ENCODE results near the gene FLNC.

FLNC gene

DNA sequence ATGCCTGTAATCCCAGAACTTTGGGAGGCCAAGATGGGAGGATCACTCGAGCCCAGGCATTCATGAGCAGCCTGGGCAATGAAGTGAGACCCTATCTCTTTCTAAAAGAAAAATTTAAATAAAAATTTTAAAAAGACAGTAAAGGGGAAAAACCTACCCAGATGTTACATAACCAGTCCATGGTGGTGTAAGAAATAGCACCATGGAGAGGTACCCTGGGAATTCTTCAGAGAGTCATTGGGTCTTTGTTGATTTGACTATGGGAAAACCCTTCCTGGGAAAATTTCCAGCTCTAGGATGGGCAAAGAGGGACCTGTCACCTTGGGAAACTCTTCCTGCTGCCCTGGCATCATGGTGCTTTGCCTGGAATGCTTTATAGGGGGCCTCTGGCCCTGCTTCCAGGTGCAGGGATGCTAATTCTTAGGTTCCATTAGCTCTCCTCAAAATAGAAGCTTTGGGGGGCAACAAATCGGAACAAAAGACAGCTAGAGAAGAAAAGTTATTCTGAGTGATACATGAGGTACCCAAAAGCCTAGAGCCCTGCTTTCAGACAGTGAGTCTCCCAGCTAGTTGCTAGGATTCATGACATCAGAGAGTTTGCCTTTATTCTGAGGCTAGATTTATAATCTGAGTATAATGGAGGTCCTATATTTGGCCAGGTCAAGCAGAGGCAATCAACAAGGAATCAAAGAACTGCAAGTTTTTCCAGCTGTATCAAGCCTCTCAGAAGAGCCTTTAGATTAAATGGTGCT lies 28.4 kb upstream of the FLNC start:
- Histone ChIP-seq H3K27ac (no peak overlapping the region), H2AFZ (no peak overlapping the region), H3K36me3 (ENCODE audit: control insufficient read depth, insufficient read depth, low read length) (no peaks in the 10 kb centered on the region), H3K4me3 (ENCODE audit: low read depth, low read length) (no peak overlapping the region), H3K9me3 (ENCODE audit: control insufficient read depth, low read length) (no peaks in the 10 kb centered on the region), H3K79me2 (no peaks in the 10 kb centered on the region), H3K27me3 (ENCODE audit: control insufficient read depth, insufficient read depth, low read length) (no peaks in the 10 kb centered on the region), H3K9ac (no peak overlapping the region), H3K4me1 (no peaks in the 10 kb centered on the region), H3K4me2 (ENCODE audit: low read length) (no peak overlapping the region)
- TF ChIP-seq, protein P1, sequence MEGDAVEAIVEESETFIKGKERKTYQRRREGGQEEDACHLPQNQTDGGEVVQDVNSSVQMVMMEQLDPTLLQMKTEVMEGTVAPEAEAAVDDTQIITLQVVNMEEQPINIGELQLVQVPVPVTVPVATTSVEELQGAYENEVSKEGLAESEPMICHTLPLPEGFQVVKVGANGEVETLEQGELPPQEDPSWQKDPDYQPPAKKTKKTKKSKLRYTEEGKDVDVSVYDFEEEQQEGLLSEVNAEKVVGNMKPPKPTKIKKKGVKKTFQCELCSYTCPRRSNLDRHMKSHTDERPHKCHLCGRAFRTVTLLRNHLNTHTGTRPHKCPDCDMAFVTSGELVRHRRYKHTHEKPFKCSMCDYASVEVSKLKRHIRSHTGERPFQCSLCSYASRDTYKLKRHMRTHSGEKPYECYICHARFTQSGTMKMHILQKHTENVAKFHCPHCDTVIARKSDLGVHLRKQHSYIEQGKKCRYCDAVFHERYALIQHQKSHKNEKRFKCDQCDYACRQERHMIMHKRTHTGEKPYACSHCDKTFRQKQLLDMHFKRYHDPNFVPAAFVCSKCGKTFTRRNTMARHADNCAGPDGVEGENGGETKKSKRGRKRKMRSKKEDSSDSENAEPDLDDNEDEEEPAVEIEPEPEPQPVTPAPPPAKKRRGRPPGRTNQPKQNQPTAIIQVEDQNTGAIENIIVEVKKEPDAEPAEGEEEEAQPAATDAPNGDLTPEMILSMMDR (IDR thresholded peaks at IDR 0.05), result no peak

- TF ChIP-seq, protein P1 (IDR thresholded peaks at IDR 0.05), result no peak
- Histone ChIP-seq H3K4me1 (no peaks in the 10 kb centered on the region), H3K9me3 (ENCODE audit: control insufficient read depth, low read length) (no peaks in the 10 kb centered on the region), H3K27me3 (ENCODE audit: control insufficient read depth, insufficient read depth, low read length) (no peaks in the 10 kb centered on the region), H3K79me2 (no peaks in the 10 kb centered on the region), H3K4me3 (ENCODE audit: low read depth, low read length) (no peak overlapping the region), H2AFZ (peak overlapping the region; percentile 1), H3K9ac (no peak overlapping the region), H3K36me3 (ENCODE audit: control insufficient read depth, insufficient read depth, low read length) (no peaks in the 10 kb centered on the region), H3K4me2 (ENCODE audit: low read length) (no peak overlapping the region), H3K27ac (no peak overlapping the region)
Measured at GRCh38 chr7:128804484-128804883, 25.7 kb upstream of the FLNC start.

GRCh38 chr7:128805225-128805624 lies 25.0 kb upstream of the FLNC start:
- peaks cover 2% of the 10 kb centered on the region for H3K4me1 ChIP-seq
- H3K4me3 ChIP-seq (ENCODE audit: low read depth, low read length), result no peak overlapping the region
- no peak overlapping the region for H3K27ac ChIP-seq
- H3K9me3 ChIP-seq (ENCODE audit: control insufficient read depth, low read length), result no peaks in the 10 kb centered on the region
- no peak overlapping the region for H3K4me2 ChIP-seq (ENCODE audit: low read length)
- no peaks in the 10 kb centered on the region for H3K36me3 ChIP-seq (ENCODE audit: control insufficient read depth, insufficient read depth, low read length)
- H3K79me2 ChIP-seq, result no peaks in the 10 kb centered on the region
- no peak overlapping the region for H3K9ac ChIP-seq
- no peaks in the 10 kb centered on the region for H3K27me3 ChIP-seq (ENCODE audit: control insufficient read depth, insufficient read depth, low read length)
- TF ChIP-seq, protein P1 (IDR thresholded peaks at IDR 0.05), result no peak
- no peak overlapping the region for H2AFZ ChIP-seq

DNA sequence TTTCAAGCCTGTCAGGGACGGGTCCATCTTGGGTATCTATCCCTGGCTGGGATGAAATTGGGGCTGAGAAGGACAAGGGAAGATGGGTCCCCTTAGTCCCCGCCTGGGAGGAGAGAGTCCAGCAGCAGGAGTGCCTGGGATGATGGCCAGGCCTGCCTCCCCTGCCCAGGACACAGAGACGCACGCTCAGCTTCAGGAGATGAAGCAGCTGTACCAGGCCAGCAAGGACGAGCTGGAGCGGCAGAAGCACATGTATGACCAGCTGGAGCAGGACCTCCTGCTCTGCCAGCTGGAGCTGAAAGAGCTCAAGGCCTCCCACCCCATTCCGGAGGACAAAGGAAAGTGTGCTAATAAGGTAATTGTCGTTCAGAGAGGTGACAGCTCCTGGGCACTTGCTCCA lies 23.0 kb upstream of the FLNC start:
- TF ChIP-seq, protein P1 (IDR thresholded peaks at IDR 0.05), result no peak
- Histone ChIP-seq H3K4me2 (ENCODE audit: low read length) (no peak overlapping the region), H3K9me3 (ENCODE audit: control insufficient read depth, low read length) (no peaks in the 10 kb centered on the region), H3K4me3 (ENCODE audit: low read depth, low read length) (no peak overlapping the region), H2AFZ (no peak overlapping the region), H3K4me1 (peaks cover 21% of the 10 kb centered on the region), H3K36me3 (ENCODE audit: control insufficient read depth, insufficient read depth, low read length) (no peaks in the 10 kb centered on the region), H3K27me3 (ENCODE audit: control insufficient read depth, insufficient read depth, low read length) (no peaks in the 10 kb centered on the region), H3K79me2 (no peaks in the 10 kb centered on the region), H3K27ac (no peak overlapping the region), H3K9ac (no peak overlapping the region)

GRCh38 chr7:128809363-128809762 lies 20.8 kb upstream of the FLNC start:
- Histone ChIP-seq H2AFZ (no peak overlapping the region), H3K36me3 (ENCODE audit: control insufficient read depth, insufficient read depth, low read length) (no peaks in the 10 kb centered on the region), H3K27me3 (ENCODE audit: control insufficient read depth, insufficient read depth, low read length) (no peaks in the 10 kb centered on the region), H3K9ac (no peak overlapping the region), H3K79me2 (no peaks in the 10 kb centered on the region), H3K4me2 (ENCODE audit: low read length) (no peak overlapping the region), H3K4me3 (ENCODE audit: low read depth, low read length) (no peak overlapping the region), H3K9me3 (ENCODE audit: control insufficient read depth, low read length) (no peaks in the 10 kb centered on the region), H3K27ac (no peak overlapping the region), H3K4me1 (peaks cover 43% of the 10 kb centered on the region)
- TF ChIP-seq, protein P1 (IDR thresholded peaks at IDR 0.05), result no peak
